ENCODE data around the gene MISFA.
"Not testable (repeated sequence)": the region's sequence is repeated elsewhere in the genome, so short reads cannot be mapped to it uniquely, and the experiment has no call there.

Gene MISFA

GRCh38 chr11:18624161-18624560 lies 24.6 kb downstream of the MISFA start:
- H3K9me3 Mint-ChIP-seq = no peaks in the 10 kb centered on the region
- H3K4me1 Mint-ChIP-seq = peaks cover under 1% of the 10 kb centered on the region
- no peak for TF ChIP-seq CTCF (IDR thresholded peaks at IDR 0.05; ENCODE audit: unreplicated experiment in 3 of 3)
- no peak overlapping the region for H3K4me3 Mint-ChIP-seq
- no peak overlapping the region for H3K27ac Mint-ChIP-seq
- H3K36me3 Mint-ChIP-seq (ENCODE audit: low read depth) = peaks cover 24% of the 10 kb centered on the region
- H3K27me3 Mint-ChIP-seq (ENCODE audit: low read depth) = no peaks in the 10 kb centered on the region

GRCh38 chr11:18632841-18633240 lies 33.3 kb downstream of the MISFA start:
- TF ChIP-seq CTCF (IDR thresholded peaks at IDR 0.05; ENCODE audit: unreplicated experiment in 3 of 3) = no peak
- H3K27me3 Mint-ChIP-seq (ENCODE audit: low read depth) = peaks cover 8% of the 10 kb centered on the region
- no peak overlapping the region for H3K27ac Mint-ChIP-seq
- peaks cover 17% of the 10 kb centered on the region for H3K4me1 Mint-ChIP-seq
- H3K9me3 Mint-ChIP-seq = no peaks in the 10 kb centered on the region
- H3K36me3 Mint-ChIP-seq (ENCODE audit: low read depth) = peaks cover 4% of the 10 kb centered on the region
- peak overlapping the region; percentile 90 to 91 (median 90) for H3K4me3 Mint-ChIP-seq

- Mint-ChIP-seq H3K36me3 (ENCODE audit: low read depth) (peaks cover 4% of the 10 kb centered on the region), H3K4me1 (peaks cover 17% of the 10 kb centered on the region), H3K27ac (peak overlapping the region; percentile 98 to 99 (median 99)), H3K27me3 (ENCODE audit: low read depth) (peaks cover 8% of the 10 kb centered on the region), H3K9me3 (no peaks in the 10 kb centered on the region), H3K4me3 (peak overlapping the region; percentile 90 to 91 (median 90))
- TF ChIP-seq CTCF (IDR thresholded peaks at IDR 0.05; ENCODE audit: unreplicated experiment in 3 of 3) = no peak
Observed at GRCh38 chr11:18633256-18634139, 33.9 kb downstream of the MISFA start.

- Mint-ChIP-seq H3K27me3 (ENCODE audit: low read depth) (peaks cover 15% of the 10 kb centered on the region), H3K36me3 (ENCODE audit: low read depth) (peaks cover 4% of the 10 kb centered on the region), H3K4me3 (peak within 1 kb of the TSS; percentile 90 to 91 (median 90)), H3K9me3 (no peaks in the 10 kb centered on the region), H3K4me1 (peaks cover 17% of the 10 kb centered on the region), H3K27ac (peak within 1 kb of the TSS; percentile 98 to 99 (median 99))
- no peak for TF ChIP-seq CTCF (IDR thresholded peaks at IDR 0.05; ENCODE audit: unreplicated experiment in 3 of 3)
Observed at GRCh38 chr11:18634140-18635032, 34.8 kb downstream of the MISFA start, which contains the start of gene SPTY2D1. Gene SPTY2D1, minus strand, starts transcription at chr11:18634342. Its CDS starts 85 bp downstream, at chr11:18634257.

GRCh38 chr11:18641677-18642076 lies 42.1 kb downstream of the MISFA start:
- Mint-ChIP-seq H3K27ac (no peak overlapping the region), H3K9me3 (no peaks in the 10 kb centered on the region), H3K27me3 (ENCODE audit: low read depth) (peaks cover 32% of the 10 kb centered on the region), H3K4me3 (no peak overlapping the region), H3K4me1 (no peaks in the 10 kb centered on the region), H3K36me3 (ENCODE audit: low read depth) (no peaks in the 10 kb centered on the region)
- no peak for TF ChIP-seq CTCF (IDR thresholded peaks at IDR 0.05; ENCODE audit: unreplicated experiment in 3 of 3)

- not testable (repeated sequence) for H3K9me3 Mint-ChIP-seq; H3K27ac Mint-ChIP-seq; H3K4me1 Mint-ChIP-seq; H3K36me3 Mint-ChIP-seq (ENCODE audit: low read depth); H3K4me3 Mint-ChIP-seq
- H3K27me3 Mint-ChIP-seq (ENCODE audit: low read depth) = peaks cover 24% of the 10 kb centered on the region
Observed at GRCh38 chr11:18643034-18643433, 43.4 kb downstream of the MISFA start.

Measured in nephron (organoid).